Keratinocyte (primary cell): Measurements from ENCODE around the gene ZC3H13.

Source experiments
- EZH2 ChIP-seq: IDR thresholded peaks from one replicate; pipeline ENCODE4 v1.6.1; 2012; ENCODE audit warnings: inconsistent platforms, mild to moderate bottlenecking, low read length, moderate library complexity
- TF ChIP-seq, protein P1 (sequence below), 3 experiments: IDR thresholded peaks in 1 of 3; conservative IDR thresholded peaks in 1 of 3; optimal IDR thresholded peaks in 1 of 3; 2 replicates in 2 of 3; 3 replicates in 1 of 3; pipeline versions ENCODE3 to v1.5.1; 2011; ENCODE audit warnings: low read length in 3 of 3, mild to moderate bottlenecking in 3 of 3, moderate library complexity in 2 of 3, control low read depth in 1 of 3, inconsistent platforms in 1 of 3; ENCODE audit not compliant: insufficient read depth in 2 of 3; ENCODE audit errors: extremely low read depth in 1 of 3

DNA sequence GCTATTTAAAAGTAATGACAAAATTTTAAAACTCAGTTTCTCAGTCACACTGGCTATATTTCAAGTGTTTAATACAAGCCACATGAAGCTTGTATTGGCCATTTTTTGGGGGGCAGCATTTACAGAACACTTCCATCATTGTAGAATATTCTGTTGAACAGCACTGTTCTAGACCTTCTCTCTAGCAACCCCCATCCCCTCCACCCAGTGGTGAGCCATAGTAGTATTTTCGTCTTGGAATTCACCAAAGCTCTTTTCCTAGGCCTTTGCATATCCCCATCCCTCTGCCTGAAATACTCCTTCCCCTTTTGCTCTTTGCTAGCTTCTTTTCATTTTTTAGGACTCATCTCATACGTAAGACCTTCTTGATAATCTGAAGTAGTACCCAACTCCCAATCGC lies 99.5 kb downstream of the ZC3H13 start:
- TF ChIP-seq, protein P1, sequence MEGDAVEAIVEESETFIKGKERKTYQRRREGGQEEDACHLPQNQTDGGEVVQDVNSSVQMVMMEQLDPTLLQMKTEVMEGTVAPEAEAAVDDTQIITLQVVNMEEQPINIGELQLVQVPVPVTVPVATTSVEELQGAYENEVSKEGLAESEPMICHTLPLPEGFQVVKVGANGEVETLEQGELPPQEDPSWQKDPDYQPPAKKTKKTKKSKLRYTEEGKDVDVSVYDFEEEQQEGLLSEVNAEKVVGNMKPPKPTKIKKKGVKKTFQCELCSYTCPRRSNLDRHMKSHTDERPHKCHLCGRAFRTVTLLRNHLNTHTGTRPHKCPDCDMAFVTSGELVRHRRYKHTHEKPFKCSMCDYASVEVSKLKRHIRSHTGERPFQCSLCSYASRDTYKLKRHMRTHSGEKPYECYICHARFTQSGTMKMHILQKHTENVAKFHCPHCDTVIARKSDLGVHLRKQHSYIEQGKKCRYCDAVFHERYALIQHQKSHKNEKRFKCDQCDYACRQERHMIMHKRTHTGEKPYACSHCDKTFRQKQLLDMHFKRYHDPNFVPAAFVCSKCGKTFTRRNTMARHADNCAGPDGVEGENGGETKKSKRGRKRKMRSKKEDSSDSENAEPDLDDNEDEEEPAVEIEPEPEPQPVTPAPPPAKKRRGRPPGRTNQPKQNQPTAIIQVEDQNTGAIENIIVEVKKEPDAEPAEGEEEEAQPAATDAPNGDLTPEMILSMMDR (optimal IDR thresholded peaks at IDR 0.05 in 1 of 3, IDR thresholded peaks at IDR 0.05 in 1 of 3, conservative IDR thresholded peaks at IDR 0.05 in 1 of 3; ENCODE audit: extremely low read depth in 1 of 3, insufficient read depth in 2 of 3, low read length in 3 of 3), result no peak
- TF ChIP-seq EZH2, result no peak
